ENCODE results near the gene MGAT3. TPM values are rescaled to one million over a fixed set of nuclear protein-coding genes. Genes with fewer than 3 reads are reported as not detected.

The MGAT3 gene
- total and polyA plus RNA-seq, 2 of the 13 experiments (the other 11 are each of a cell fraction or from before 2014, with no cell fraction given), result 0.11 to 0.15 TPM

- no peak for TF ChIP-seq ZNF318 (CRISPR knock-in tag; IDR thresholded peaks at IDR 0.05)
- no peak for TF ChIP-seq ZC3H4 (CRISPR knock-in tag; IDR thresholded peaks at IDR 0.05; ENCODE audit: borderline replicate concordance)
- TF ChIP-seq ZNF276 (CRISPR knock-in tag; IDR thresholded peaks at IDR 0.05; ENCODE audit: low read depth), result 0 out of 2 replicates have a peak, but pooled peaks have one; percentile 27
- no peak for TF ChIP-seq ZNF7 (CRISPR knock-in tag; IDR thresholded peaks at IDR 0.05)
- TF ChIP-seq ZNF501 (CRISPR knock-in tag; IDR thresholded peaks at IDR 0.05), result peak; percentile 46; the same call in 1 of the 2 replicates
- TF ChIP-seq ZNF709 (CRISPR knock-in tag; IDR thresholded peaks at IDR 0.05), result 0 out of 2 replicates have a peak, but pooled peaks have one; percentile 67
- no peak for TF ChIP-seq SOX6 (IDR thresholded peaks at IDR 0.05)
- 0 out of 2 replicates have a peak, but pooled peaks have one; percentile 23 for TF ChIP-seq SOX6 (CRISPR knock-in tag; IDR thresholded peaks at IDR 0.05)
- no peak for TF ChIP-seq ZBTB44 (CRISPR knock-in tag; IDR thresholded peaks at IDR 0.05)
- no peak for TF ChIP-seq DRAP1 (CRISPR knock-in tag; IDR thresholded peaks at IDR 0.05)
- TF ChIP-seq MBNL3 (CRISPR knock-in tag; conservative IDR thresholded peaks at IDR 0.05), result no peak
- no peak for TF ChIP-seq ZNF761 (CRISPR knock-in tag; conservative IDR thresholded peaks at IDR 0.05)
- TF ChIP-seq LCORL (IDR thresholded peaks at IDR 0.05), result no peak
- peak; percentile 39; the same call in 1 of the 2 replicates for TF ChIP-seq LCORL (CRISPR knock-in tag; IDR thresholded peaks at IDR 0.05)
- peak; percentile 41; the same call in 1 of the 2 replicates for TF ChIP-seq BHLHE40 (IDR thresholded peaks at IDR 0.05; ENCODE audit: low read length)
- TF ChIP-seq NKX3-1 (CRISPR knock-in tag; IDR thresholded peaks at IDR 0.05), result no peak
- 0 out of 2 replicates have a peak, but pooled peaks have one; percentile 40 for TF ChIP-seq PHF8 (CRISPR knock-in tag; IDR thresholded peaks at IDR 0.05)
- TF ChIP-seq GTF2F1 (IDR thresholded peaks at IDR 0.05; ENCODE audit: low read length), result no peak
- TF ChIP-seq MIER3 (CRISPR knock-in tag; IDR thresholded peaks at IDR 0.05; ENCODE audit: borderline replicate concordance), result peak; percentile 45; the same call in 1 of the 2 replicates
Observed at GRCh38 chr22:39534591-39535356, 78.0 kb downstream of the MGAT3 start (continued).
